IPS-18c (cell line): Measurements from ENCODE around the gene CDK7.

Source experiments
- H3K4me3 ChIP-seq: 2 replicates; pipeline ENCODE4 v1.7.0; 2013; ENCODE audit warnings: low read depth, mild to moderate bottlenecking, low read length, moderate library complexity; ENCODE audit not compliant: insufficient read depth
- H3K9me3 ChIP-seq: one replicate; pipeline ENCODE4 v1.6.1; 2013; ENCODE audit warnings: mild to moderate bottlenecking, low read length, moderate library complexity; ENCODE audit not compliant: control insufficient read depth, insufficient read depth

The CDK7 gene

GRCh38 chr5:69275563-69275962 is 40.9 kb downstream of the CDK7 start:
- H3K9me3 ChIP-seq, result no peaks in the 10 kb centered on the region
- H3K4me3 ChIP-seq, result no peak overlapping the region

- H3K9me3 ChIP-seq, result no peaks in the 10 kb centered on the region
- no peak overlapping the region for H3K4me3 ChIP-seq
These were observed 41.9 kb downstream of the CDK7 start for GRCh38 chr5:69276422-69277174.

- Histone ChIP-seq H3K9me3 (no peaks in the 10 kb centered on the region), H3K4me3 (no peak overlapping the region)
These were observed 44.8 kb downstream of the CDK7 start for GRCh38 chr5:69279517-69279916.

GRCh38 chr5:69281114-69281513 is 46.4 kb downstream of the CDK7 start:
- H3K4me3 ChIP-seq, result no peak overlapping the region
- no peaks in the 10 kb centered on the region for H3K9me3 ChIP-seq

GRCh38 chr5:69284203-69284602 is 49.5 kb downstream of the CDK7 start:
- Histone ChIP-seq H3K4me3 (no peak overlapping the region), H3K9me3 (no peaks in the 10 kb centered on the region)

GRCh38 chr5:69285448-69286116 is 50.9 kb downstream of the CDK7 start:
- Histone ChIP-seq H3K4me3 (no peak overlapping the region), H3K9me3 (no peaks in the 10 kb centered on the region)

GRCh38 chr5:69288069-69288468 is 53.4 kb downstream of the CDK7 start:
- H3K9me3 ChIP-seq, result peaks cover 2% of the 10 kb centered on the region

GRCh38 chr5:69288688-69289087 is 54.0 kb downstream of the CDK7 start:
- peaks cover 2% of the 10 kb centered on the region for H3K9me3 ChIP-seq
- no peak overlapping the region for H3K4me3 ChIP-seq

More at GRCh38 chr5:69288069-69288468, 53.4 kb downstream of the CDK7 start:
- no peak overlapping the region for H3K4me3 ChIP-seq

- Histone ChIP-seq H3K4me3 (no peak overlapping the region), H3K9me3 (peaks cover 2% of the 10 kb centered on the region)
These were observed 57.6 kb downstream of the CDK7 start for GRCh38 chr5:69292306-69292705.

- Histone ChIP-seq H3K4me3 (no peak overlapping the region), H3K9me3 (peaks cover 2% of the 10 kb centered on the region)
These were observed 59.2 kb downstream of the CDK7 start for GRCh38 chr5:69293882-69294281.

- H3K4me3 ChIP-seq, result no peak overlapping the region
- peaks cover 2% of the 10 kb centered on the region for H3K9me3 ChIP-seq
These were observed 60.5 kb downstream of the CDK7 start for GRCh38 chr5:69295088-69295754.

GRCh38 chr5:69299625-69300024 is 64.9 kb downstream of the CDK7 start:
- H3K4me3 ChIP-seq, result no peak overlapping the region
- no peaks in the 10 kb centered on the region for H3K9me3 ChIP-seq

GRCh38 chr5:69300537-69301203 is 66.0 kb downstream of the CDK7 start:
- H3K9me3 ChIP-seq, result no peaks in the 10 kb centered on the region
- no peak overlapping the region for H3K4me3 ChIP-seq

GRCh38 chr5:69305512-69305911 is 70.8 kb downstream of the CDK7 start:
- H3K9me3 ChIP-seq, result peaks cover 2% of the 10 kb centered on the region
- H3K4me3 ChIP-seq, result no peak overlapping the region

GRCh38 chr5:69308046-69308553 is 73.4 kb downstream of the CDK7 start:
- Histone ChIP-seq H3K9me3 (peaks cover 2% of the 10 kb centered on the region), H3K4me3 (no peak overlapping the region)

- Histone ChIP-seq H3K9me3 (peaks cover 2% of the 10 kb centered on the region), H3K4me3 (no peak overlapping the region)
These were observed 74.7 kb downstream of the CDK7 start for GRCh38 chr5:69309380-69309779.

- Histone ChIP-seq H3K9me3 (no peaks in the 10 kb centered on the region), H3K4me3 (no peak overlapping the region)
These were observed 77.9 kb downstream of the CDK7 start for GRCh38 chr5:69312459-69313160.
